RWPE1 (cell line): ENCODE results near the gene HDAC3.

ENCODE experiments used
- CTCF ChIA-PET: fragments of 350-600 bp; sonication (Branson Sonifier 250); formaldehyde crosslinking; extraction: SDS; loops from one replicate; lab custom pipeline; 2021; lab: Yijun Ruan, JAX
- POLR2A ChIA-PET: fragments of 400-600 bp; formaldehyde crosslinking; extraction: SDS; loops from one replicate; lab custom pipeline; 2020; ENCODE audit warnings: antibody characterized with exemption; ENCODE audit not compliant: low non-redundant PET; lab: Yijun Ruan, JAX
- DNase-seq: peaks from one replicate; pipeline ENCODE4 v3.0.0; 2012; ENCODE audit warnings: low spot score
- H3K27ac ChIP-seq: fragments of 450-650 bp; 2 replicates; pipeline ENCODE4 v1.5.1; 2017
- TF ChIP-seq, protein P1 (sequence below): fragments of 450-650 bp; conservative IDR thresholded peaks from 2 replicates; pipeline ENCODE4 v1.5.1; 2017; ENCODE audit warnings: low read depth, mild to moderate bottlenecking

The HDAC3 gene

DNA sequence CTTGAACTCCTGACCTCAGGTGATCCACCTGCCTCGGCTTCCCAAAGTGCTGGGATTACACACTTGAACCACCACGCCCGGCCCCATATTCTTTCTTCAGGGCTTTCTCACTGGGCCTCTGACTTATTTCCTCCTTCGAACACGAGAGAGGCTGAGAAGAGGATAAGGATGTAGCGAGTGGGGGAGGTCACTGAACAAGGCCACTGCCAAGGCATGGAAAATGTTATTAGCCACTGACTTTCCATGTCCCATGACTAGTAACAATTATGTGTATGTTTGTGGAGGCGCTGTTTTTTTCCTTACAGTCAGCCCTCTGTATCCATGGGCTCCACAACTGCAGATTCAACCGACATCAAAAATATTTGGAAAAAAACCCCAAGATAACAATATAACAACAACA lies 26.9 kb upstream of the HDAC3 start:
- POLR2A ChIA-PET = no interaction called here
- TF ChIP-seq, protein P1, sequence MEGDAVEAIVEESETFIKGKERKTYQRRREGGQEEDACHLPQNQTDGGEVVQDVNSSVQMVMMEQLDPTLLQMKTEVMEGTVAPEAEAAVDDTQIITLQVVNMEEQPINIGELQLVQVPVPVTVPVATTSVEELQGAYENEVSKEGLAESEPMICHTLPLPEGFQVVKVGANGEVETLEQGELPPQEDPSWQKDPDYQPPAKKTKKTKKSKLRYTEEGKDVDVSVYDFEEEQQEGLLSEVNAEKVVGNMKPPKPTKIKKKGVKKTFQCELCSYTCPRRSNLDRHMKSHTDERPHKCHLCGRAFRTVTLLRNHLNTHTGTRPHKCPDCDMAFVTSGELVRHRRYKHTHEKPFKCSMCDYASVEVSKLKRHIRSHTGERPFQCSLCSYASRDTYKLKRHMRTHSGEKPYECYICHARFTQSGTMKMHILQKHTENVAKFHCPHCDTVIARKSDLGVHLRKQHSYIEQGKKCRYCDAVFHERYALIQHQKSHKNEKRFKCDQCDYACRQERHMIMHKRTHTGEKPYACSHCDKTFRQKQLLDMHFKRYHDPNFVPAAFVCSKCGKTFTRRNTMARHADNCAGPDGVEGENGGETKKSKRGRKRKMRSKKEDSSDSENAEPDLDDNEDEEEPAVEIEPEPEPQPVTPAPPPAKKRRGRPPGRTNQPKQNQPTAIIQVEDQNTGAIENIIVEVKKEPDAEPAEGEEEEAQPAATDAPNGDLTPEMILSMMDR = no peak
- CTCF ChIA-PET = interaction anchor here (0.5 to 2.0 kb wide), 3 partner anchors 44 to 306 kb away, joined by 3 to 14 read pairs (median 3); partner anchors contain the start of gene RNF14
- H3K27ac ChIP-seq = no peak overlapping the region
- no peak for DNase-seq

GRCh38 chr5:141662028-141662427 lies 25.4 kb upstream of the HDAC3 start:
- no peak overlapping the region for H3K27ac ChIP-seq
- CTCF ChIA-PET = no interaction called here
- POLR2A ChIA-PET = no interaction called here
- DNase-seq = no peak
- TF ChIP-seq, protein P1 = no peak

- H3K27ac ChIP-seq = no peak overlapping the region
- CTCF ChIA-PET = interaction anchor here (0.6 to 2.0 kb wide), 3 partner anchors 11 to 221 kb away, joined by 3 to 5 read pairs (median 3); no protein-coding TSS in a partner anchor
These were observed 21.4 kb upstream of the HDAC3 start for GRCh38 chr5:141657937-141658545.

DNA sequence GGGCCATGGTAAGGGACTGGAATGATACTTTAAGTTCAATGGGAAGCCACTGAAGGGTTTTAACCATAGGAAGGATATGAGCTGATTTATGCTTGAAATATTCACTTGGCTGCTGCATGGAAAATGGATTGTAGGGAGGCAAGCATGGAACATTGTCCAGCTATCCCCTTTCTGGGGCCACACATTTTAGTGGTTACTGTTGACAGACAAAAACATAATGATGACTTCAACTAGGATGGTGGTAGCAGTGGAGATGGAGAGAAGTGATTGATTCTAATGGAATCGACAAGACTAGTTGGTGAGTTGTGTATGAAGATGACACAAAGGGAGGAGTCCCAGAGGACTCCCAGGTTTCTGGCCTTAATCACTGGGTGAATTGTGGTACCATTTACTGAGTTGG lies 20.8 kb upstream of the HDAC3 start:
- TF ChIP-seq, protein P1 = no peak
- CTCF ChIA-PET = interaction anchor here (1.2 kb wide), 1 partner anchor 12 kb away, joined by 3 read pairs; no protein-coding TSS in a partner anchor
- POLR2A ChIA-PET = no interaction called here
- H3K27ac ChIP-seq = no peak overlapping the region
- no peak for DNase-seq

More at GRCh38 chr5:141657937-141658545, 21.4 kb upstream of the HDAC3 start:
- TF ChIP-seq, protein P1 = no peak
- DNase-seq = peak; percentile 92
- POLR2A ChIA-PET = interaction anchor here (0.5 kb wide), 1 partner anchor 340 kb away, joined by 6 read pairs; no protein-coding TSS in a partner anchor

GRCh38 chr5:141656396-141656795 lies 19.7 kb upstream of the HDAC3 start:
- ChIA-PET CTCF (no interaction called here), POLR2A (no interaction called here)
- DNase-seq = no peak
- no peak overlapping the region for H3K27ac ChIP-seq
- TF ChIP-seq, protein P1 = no peak

DNA sequence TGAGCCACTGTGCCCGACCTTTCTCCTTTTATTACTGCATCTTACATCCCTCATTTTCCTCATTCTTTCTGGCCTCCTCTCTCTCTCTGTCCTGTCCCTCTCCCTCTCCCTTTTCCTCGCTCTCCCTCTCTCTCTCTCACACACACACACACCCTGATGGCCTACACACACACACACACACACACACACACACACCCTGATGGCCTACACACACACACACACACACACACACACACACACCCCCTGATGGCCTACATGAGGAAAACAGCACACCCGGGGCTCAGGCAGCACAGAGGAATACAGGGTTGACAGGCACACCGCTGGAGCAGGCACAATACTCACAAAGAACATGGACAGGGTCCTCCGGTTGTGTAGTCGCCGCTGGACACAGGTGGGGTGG lies 18.4 kb upstream of the HDAC3 start:
- ChIA-PET POLR2A (no interaction called here), CTCF (interaction anchor here (0.6 kb wide), 1 partner anchor 11 kb away, joined by 5 read pairs; no protein-coding TSS in a partner anchor)
- TF ChIP-seq, protein P1 = no peak
- no peak for DNase-seq
- H3K27ac ChIP-seq = no peak overlapping the region
